Epithelial cell of umbilical artery (primary cell): Measurements from ENCODE around the gene OR2C3. TPM values are rescaled to one million over a fixed set of nuclear protein-coding genes. Genes with fewer than 3 reads are reported as not detected.

Experiments used
- total RNA-seq: library from RNA; depleted of rRNA; stranded (reverse); fragments of >200 nt; gene quantifications from 2 replicates; pipeline ENCODE4 v1.2.3, GENCODE V29; 2014

The OR2C3 gene
- total RNA-seq: not detected in 2 replicates

DNA sequence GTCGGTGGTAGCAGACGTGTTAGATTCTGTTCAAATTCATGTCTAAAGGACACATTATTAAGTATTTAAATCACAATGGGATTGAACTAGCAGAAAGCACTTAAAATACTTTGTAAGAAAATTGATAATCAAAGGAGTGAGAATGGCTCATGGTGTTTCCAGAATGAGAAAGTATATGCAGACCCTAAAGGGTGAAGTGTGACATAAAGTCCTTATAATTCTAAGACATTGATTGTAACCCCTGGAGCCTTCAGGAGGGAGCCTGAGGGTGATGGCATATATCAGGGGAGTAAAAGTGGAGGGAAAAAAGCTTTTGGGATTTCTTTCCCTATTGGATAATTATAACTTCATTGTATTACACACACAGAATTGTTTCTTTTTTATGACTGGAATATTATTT, at the start of gene OR2C3:
OR2C3 (minus strand) TSS at position 101 of the 400 bp plus-strand sequence. CDS start 3,929 bp downstream, outside the sequence.

DNA sequence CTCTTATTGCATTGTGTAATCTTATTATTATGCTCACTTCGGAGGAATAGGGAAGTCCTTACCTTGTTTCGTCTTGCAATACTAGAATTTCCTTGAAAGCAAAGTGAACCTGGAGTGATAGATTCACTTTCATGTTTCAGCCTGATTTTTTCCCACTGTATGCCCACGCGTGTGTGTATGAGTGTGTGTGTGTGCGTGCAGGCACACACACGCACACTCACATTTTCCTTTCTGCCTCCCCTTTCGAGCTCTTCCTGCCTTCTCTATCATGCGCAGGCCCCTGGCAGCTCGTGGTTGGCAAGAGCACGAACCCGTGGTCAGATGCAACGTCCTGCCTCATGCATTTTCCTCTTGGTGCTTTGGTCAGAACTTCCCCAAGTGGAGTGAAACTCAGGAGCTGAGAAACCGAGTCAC, 12.5 kb upstream of the OR2C3 start, which contains the start of gene GCSAML:
GCSAML (plus strand) TSS at position 366 of the 414 bp plus-strand sequence. CDS start 58 bp downstream, outside the sequence.

Other genes starting within 250 kb of the OR2C3 start
- gene ZNF496, start 204.6 kb downstream of the OR2C3 start, total RNA-seq: 20.8 and 22.0 TPM in 2 replicates
- gene NLRP3, start 120.3 kb downstream of the OR2C3 start, total RNA-seq: 1.2 and 2.6 TPM in 2 replicates
- not detected in 2 replicates for gene OR2B11, start 78.3 kb downstream of the OR2C3 start, total RNA-seq
- not detected in 2 replicates for gene GCSAML, start 12.7 kb upstream of the OR2C3 start, total RNA-seq
- not detected in 2 replicates for gene OR2G2, start 51.9 kb upstream of the OR2C3 start, total RNA-seq
- not detected in 2 replicates for gene OR2G3, start 69.1 kb upstream of the OR2C3 start, total RNA-seq
- not detected in 2 replicates for gene OR13G1, start 143.3 kb upstream of the OR2C3 start, total RNA-seq
- gene OR6F1, start 180.2 kb upstream of the OR2C3 start, total RNA-seq: not detected in 2 replicates
- not detected in 2 replicates for gene OR14K1, start 202.2 kb upstream of the OR2C3 start, total RNA-seq
- not detected in 2 replicates for gene OR14A2, start 211.7 kb upstream of the OR2C3 start, total RNA-seq
- not detected in 2 replicates for gene OR1C1, start 224.1 kb upstream of the OR2C3 start, total RNA-seq